ENCODE data around the gene FANCD2.
"Not testable (repeated sequence)": the region's sequence is repeated elsewhere in the genome, so short reads cannot be mapped to it uniquely, and the experiment has no call there.

The FANCD2 gene

GRCh38 chr3:10026084-10026890 is at the start of gene FANCD2:
Gene FANCD2, plus strand, starts transcription at chr3:10026437. Its CDS starts 2,221 bp downstream, at chr3:10028658.
- DNase-seq (ENCODE audit: low spot score): peak; percentile 89

- peak; percentile 76 for DNase-seq (ENCODE audit: low spot score)
Measured at GRCh38 chr3:9976721-9977709, 49.2 kb upstream of the FANCD2 start.

- DNase-seq (ENCODE audit: low spot score): no peak
Measured at GRCh38 chr3:9978710-9979305, 47.4 kb upstream of the FANCD2 start.

GRCh38 chr3:9980251-9980650 is 46.0 kb upstream of the FANCD2 start:
- DNase-seq (ENCODE audit: low spot score): no peak

GRCh38 chr3:9986230-9986725 is 40.0 kb upstream of the FANCD2 start:
- no peak for DNase-seq (ENCODE audit: low spot score)

- DNase-seq (ENCODE audit: low spot score): no peak
Measured at GRCh38 chr3:9994086-9994844, 32.0 kb upstream of the FANCD2 start.

GRCh38 chr3:10000686-10001085 is 25.6 kb upstream of the FANCD2 start:
- no peak for DNase-seq (ENCODE audit: low spot score)

GRCh38 chr3:10002951-10003350 is 23.3 kb upstream of the FANCD2 start:
- no peak for DNase-seq (ENCODE audit: low spot score)

- no peak for DNase-seq (ENCODE audit: low spot score)
Measured at GRCh38 chr3:10004506-10004905, 21.7 kb upstream of the FANCD2 start.

- DNase-seq (ENCODE audit: low spot score): no peak
Measured at GRCh38 chr3:10004960-10005564, 21.2 kb upstream of the FANCD2 start.

- no peak for DNase-seq (ENCODE audit: low spot score)
Measured at GRCh38 chr3:10006048-10006761, 20.0 kb upstream of the FANCD2 start.

GRCh38 chr3:10006762-10007090 is 19.5 kb upstream of the FANCD2 start:
- DNase-seq (ENCODE audit: low spot score): no peak

- no peak for DNase-seq (ENCODE audit: low spot score)
Measured at GRCh38 chr3:10007126-10007782, 19.0 kb upstream of the FANCD2 start.

- not testable (repeated sequence) for DNase-seq (ENCODE audit: low spot score)
Measured at GRCh38 chr3:10008216-10008587, 18.0 kb upstream of the FANCD2 start.

- DNase-seq (ENCODE audit: low spot score): peak; percentile 87
Measured at GRCh38 chr3:10008588-10009344, 17.5 kb upstream of the FANCD2 start.

GRCh38 chr3:10010421-10010877 is 15.8 kb upstream of the FANCD2 start:
- DNase-seq (ENCODE audit: low spot score): no peak

- DNase-seq (ENCODE audit: low spot score): peak; percentile 95
Measured at GRCh38 chr3:10010878-10011465, 15.3 kb upstream of the FANCD2 start.

GRCh38 chr3:10011631-10012030 is 14.6 kb upstream of the FANCD2 start:
- no peak for DNase-seq (ENCODE audit: low spot score)

GRCh38 chr3:10012106-10012505 is 14.1 kb upstream of the FANCD2 start:
- DNase-seq (ENCODE audit: low spot score): no peak
